Measurements from ENCODE around the gene DNLZ.

- TF ChIP-seq ELF4 (CRISPR knock-in tag; IDR thresholded peaks at IDR 0.05) (no peak), NFXL1 (CRISPR knock-in tag; IDR thresholded peaks at IDR 0.05) (no peak), CTCF (IDR thresholded peaks at IDR 0.05 in 2 of 3, conservative IDR thresholded peaks at IDR 0.05 in 1 of 3; ENCODE audit: insufficient read depth in 2 of 3, low read depth in 1 of 3, low read length in 3 of 3) (no peak), MGA (IDR thresholded peaks at IDR 0.05) (no peak), POLR2AphosphoS5 (IDR thresholded peaks at IDR 0.05; ENCODE audit: control insufficient read depth, insufficient read depth, low read depth, low read length) (no peak), POLR2A (conservative IDR thresholded peaks at IDR 0.05) (no peak), SP2 (IDR thresholded peaks at IDR 0.05; ENCODE audit: extremely low read depth, low read depth, low read length, poor library complexity, severe bottlenecking) (no peak), NCOR1 (IDR thresholded peaks at IDR 0.05) (no peak), EZH2 (IDR thresholded peaks at IDR 0.05; ENCODE audit: borderline replicate concordance, low read depth, low read length) (no peak), SRSF3 (IDR thresholded peaks at IDR 0.05; ENCODE audit: insufficient read depth, low read length) (no peak)
- TF ChIP-seq, protein P1, sequence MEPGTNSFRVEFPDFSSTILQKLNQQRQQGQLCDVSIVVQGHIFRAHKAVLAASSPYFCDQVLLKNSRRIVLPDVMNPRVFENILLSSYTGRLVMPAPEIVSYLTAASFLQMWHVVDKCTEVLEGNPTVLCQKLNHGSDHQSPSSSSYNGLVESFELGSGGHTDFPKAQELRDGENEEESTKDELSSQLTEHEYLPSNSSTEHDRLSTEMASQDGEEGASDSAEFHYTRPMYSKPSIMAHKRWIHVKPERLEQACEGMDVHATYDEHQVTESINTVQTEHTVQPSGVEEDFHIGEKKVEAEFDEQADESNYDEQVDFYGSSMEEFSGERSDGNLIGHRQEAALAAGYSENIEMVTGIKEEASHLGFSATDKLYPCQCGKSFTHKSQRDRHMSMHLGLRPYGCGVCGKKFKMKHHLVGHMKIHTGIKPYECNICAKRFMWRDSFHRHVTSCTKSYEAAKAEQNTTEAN (CRISPR knock-in tag; IDR thresholded peaks at IDR 0.05): no peak
- TF ChIP-seq, protein P2, sequence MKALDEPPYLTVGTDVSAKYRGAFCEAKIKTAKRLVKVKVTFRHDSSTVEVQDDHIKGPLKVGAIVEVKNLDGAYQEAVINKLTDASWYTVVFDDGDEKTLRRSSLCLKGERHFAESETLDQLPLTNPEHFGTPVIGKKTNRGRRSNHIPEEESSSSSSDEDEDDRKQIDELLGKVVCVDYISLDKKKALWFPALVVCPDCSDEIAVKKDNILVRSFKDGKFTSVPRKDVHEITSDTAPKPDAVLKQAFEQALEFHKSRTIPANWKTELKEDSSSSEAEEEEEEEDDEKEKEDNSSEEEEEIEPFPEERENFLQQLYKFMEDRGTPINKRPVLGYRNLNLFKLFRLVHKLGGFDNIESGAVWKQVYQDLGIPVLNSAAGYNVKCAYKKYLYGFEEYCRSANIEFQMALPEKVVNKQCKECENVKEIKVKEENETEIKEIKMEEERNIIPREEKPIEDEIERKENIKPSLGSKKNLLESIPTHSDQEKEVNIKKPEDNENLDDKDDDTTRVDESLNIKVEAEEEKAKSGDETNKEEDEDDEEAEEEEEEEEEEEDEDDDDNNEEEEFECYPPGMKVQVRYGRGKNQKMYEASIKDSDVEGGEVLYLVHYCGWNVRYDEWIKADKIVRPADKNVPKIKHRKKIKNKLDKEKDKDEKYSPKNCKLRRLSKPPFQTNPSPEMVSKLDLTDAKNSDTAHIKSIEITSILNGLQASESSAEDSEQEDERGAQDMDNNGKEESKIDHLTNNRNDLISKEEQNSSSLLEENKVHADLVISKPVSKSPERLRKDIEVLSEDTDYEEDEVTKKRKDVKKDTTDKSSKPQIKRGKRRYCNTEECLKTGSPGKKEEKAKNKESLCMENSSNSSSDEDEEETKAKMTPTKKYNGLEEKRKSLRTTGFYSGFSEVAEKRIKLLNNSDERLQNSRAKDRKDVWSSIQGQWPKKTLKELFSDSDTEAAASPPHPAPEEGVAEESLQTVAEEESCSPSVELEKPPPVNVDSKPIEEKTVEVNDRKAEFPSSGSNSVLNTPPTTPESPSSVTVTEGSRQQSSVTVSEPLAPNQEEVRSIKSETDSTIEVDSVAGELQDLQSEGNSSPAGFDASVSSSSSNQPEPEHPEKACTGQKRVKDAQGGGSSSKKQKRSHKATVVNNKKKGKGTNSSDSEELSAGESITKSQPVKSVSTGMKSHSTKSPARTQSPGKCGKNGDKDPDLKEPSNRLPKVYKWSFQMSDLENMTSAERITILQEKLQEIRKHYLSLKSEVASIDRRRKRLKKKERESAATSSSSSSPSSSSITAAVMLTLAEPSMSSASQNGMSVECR (CRISPR knock-in tag; IDR thresholded peaks at IDR 0.05): no peak
Observed at GRCh38 chr9:136333045-136333444, 30.5 kb downstream of the DNLZ start.

Data from K562 (cell line).